ENCODE measurements around the gene RXFP4.

Gene RXFP4

GRCh38 chr1:155931332-155932038 lies 10.0 kb upstream of the RXFP4 start:
- DNase-seq: no peak

DNA sequence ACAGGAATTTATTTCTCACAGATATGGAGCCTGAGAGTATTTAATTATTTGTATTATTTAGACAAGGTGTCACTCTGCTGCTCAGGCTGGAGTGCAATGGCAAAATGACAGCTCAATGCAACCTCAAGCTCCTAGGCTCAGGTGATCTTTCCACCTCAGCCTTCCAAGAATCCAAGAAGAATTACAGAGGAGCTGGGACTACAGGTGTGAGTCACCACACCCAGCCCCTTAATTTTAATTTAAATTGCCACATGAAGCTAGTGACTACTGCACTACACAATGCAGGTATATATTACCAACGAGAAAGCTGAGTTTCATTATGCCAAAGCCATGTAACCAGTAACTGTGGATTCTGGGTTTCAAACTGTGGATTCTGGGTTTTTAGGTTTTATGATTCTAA lies 9.4 kb upstream of the RXFP4 start:
- no peak for DNase-seq

DNA sequence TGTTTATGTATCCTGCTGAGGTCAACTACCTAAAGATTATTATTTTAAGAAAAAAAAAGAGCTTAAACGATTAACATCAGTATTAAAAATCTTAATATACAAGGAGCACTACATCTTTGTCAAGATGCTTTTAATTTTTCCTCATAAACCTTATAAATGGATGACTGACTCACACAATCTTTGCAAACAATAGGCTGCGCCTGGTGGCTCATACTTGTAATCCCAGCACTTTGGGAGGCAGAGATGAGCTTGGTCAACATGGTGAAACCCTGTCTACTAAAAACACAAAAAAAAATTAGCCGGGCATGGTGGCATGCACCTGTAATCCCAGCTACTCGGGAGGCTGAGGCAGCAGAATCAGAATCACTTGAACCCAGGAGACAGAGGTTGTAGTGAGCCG lies 9.0 kb upstream of the RXFP4 start:
- DNase-seq: no peak

GRCh38 chr1:155933591-155934096 lies 7.8 kb upstream of the RXFP4 start:
- DNase-seq: no peak

DNA sequence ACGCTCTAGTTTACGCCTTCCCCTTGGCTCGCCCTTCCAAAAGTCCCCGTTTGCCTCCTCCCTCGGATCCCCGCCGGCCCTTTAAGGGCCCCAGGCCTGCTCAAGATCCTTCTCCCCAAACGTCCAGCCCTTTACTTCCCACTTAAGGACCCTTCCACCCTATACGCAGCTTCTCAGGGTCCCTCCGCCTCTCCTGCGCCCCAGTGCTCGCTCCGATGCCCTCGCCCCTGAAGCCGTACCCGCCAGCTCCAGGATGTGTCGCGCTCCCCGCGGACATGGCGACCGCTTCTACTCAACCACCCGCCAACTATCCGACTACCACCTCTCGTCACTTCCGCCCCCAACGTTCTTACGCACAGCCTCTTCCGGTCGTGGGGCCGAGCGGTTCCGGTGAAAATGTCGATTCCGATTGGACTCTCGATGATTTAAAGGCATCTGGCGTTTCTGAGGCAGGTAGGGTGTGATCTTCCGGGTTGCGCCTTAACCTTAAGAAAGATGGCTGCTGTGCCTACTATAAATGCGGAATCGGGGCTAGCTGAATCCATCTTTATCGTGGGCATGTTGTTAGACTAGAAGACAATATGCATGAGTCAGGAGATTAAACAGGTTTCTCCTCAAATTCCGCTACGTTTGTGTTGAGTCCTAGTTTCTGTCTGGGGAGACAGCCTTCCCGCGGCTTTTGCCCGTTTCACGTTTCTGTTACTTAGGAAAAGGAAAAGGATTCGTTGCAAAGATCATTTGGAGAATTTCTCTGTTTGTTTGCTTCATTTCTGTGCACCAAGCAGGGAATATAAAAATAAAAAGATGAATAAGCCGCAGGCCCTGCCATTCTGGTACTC lies 7.1 kb upstream of the RXFP4 start, which contains the start of gene KHDC4:
KHDC4 (minus strand) TSS at position 317 of the 839 bp plus-strand sequence; CDS start at position 277, 40 bp downstream.
- peak; percentile 97 to 99 (median 99) for DNase-seq

- DNase-seq: no peak
Measured at GRCh38 chr1:155934936-155935590, 6.4 kb upstream of the RXFP4 start.

GRCh38 chr1:155938220-155938627 lies 3.2 kb upstream of the RXFP4 start:
- peak; percentile 58 to 67 (median 65) for DNase-seq

DNA sequence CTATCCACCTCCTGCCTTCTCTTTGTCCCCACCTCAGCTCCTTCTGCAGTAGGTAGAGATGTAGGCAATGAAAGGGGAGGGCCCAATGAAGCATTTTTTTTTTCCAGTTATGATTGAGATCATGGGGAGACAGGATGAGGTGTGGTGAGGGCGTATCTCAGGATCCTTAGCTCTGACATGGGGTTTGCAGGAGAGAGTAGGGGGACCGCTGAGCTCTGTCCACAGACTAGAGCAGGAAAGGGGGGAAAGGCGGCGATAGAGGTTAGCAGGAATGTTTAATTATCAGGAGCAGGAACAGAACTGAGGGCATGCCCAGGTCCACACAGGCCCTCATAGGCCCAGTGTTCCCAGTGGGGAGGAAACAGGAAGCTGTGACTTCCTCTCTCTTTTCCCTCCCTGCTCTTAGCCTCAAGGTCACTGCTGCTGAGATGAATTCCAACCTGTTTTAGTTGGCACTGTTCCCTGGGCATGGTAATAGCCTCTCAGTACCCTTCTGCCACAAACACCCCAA lies 901 bp upstream of the RXFP4 start:
- peak; percentile 57 to 64 (median 63) for DNase-seq

DNA sequence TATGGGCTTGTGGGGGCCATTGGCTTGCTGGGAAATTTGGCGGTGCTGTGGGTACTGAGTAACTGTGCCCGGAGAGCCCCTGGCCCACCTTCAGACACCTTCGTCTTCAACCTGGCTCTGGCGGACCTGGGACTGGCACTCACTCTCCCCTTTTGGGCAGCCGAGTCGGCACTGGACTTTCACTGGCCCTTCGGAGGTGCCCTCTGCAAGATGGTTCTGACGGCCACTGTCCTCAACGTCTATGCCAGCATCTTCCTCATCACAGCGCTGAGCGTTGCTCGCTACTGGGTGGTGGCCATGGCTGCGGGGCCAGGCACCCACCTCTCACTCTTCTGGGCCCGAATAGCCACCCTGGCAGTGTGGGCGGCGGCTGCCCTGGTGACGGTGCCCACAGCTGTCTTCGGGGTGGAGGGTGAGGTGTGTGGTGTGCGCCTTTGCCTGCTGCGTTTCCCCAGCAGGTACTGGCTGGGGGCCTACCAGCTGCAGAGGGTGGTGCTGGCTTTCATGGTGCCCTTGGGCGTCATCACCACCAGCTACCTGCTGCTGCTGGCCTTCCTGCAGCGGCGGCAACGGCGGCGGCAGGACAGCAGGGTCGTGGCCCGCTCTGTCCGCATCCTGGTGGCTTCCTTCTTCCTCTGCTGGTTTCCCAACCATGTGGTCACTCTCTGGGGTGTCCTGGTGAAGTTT lies 550 bp downstream of the RXFP4 start:
- no peak for DNase-seq

DNA sequence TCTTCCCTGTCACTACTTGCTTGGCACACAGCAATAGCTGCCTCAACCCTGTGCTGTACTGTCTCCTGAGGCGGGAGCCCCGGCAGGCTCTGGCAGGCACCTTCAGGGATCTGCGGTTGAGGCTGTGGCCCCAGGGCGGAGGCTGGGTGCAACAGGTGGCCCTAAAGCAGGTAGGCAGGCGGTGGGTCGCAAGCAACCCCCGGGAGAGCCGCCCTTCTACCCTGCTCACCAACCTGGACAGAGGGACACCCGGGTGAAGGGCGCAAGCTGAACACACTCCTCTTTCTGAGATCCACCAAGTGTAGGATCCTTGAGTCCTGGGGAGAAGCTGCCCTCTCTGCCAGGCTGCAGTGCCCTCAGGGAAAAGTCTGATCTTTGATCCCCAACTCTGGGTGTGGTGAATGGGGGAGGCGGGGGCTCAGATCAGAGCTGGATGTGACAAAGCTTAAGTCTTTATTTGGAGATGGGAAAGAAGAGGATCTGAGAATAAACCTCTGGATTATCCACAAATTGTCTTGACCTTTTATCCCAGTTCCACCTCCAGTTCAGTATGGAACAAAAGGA lies 1.2 kb downstream of the RXFP4 start:
- DNase-seq: no peak

- peak in 1 of 3 donors; percentile 47 for DNase-seq
Measured at GRCh38 chr1:155944444-155944799, 3.0 kb downstream of the RXFP4 start.

DNA sequence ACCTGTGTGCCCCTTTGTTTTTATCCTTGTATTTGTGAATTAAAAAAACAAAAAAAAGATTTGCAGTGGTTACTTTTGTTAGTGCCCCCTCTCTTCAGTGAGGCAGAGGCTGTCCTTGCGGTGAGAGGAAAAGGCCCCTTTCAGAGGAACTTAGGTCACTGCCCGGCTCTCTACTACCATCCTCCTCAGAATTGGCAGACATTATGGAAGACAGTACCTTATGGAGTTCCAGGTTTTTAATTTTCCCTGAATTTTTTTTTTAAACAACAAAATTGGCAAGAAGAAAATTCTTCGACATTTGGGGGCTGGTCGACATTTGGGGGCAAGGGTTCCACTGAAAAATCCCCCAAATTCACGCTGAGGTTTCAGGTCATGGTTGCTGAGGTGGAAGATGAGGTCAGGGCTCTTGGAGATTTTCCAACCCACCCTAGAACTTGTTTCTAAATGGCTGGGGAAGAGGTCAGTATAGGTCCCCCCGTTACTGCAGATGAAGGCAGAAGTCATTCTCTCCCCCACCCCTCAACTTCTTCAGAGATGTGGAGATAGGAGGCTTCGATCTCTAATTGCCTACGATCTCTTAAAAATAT lies 5.3 kb downstream of the RXFP4 start:
- no peak for DNase-seq

DNA sequence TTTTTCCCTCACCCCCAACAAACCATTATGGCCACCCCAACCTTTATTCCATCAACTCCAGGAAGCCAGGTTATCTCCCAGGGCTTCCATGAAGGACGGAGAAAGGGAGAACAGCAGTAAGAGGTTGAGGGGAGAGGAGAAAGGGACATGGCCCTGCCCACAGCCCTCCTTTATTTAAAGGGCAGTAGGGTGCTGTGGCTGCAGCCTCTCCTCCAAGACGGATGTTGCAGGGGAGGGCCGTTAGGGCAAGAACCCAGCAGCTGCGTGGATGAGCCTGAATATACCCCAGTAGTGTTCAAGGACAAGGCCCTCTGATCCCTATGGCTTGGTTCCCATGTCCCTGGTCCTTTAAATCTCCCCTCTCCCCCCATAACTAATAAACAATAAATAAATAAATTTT lies 5.9 kb downstream of the RXFP4 start:
- DNase-seq: no peak

- no peak for DNase-seq
Measured at GRCh38 chr1:155947741-155948140, 6.3 kb downstream of the RXFP4 start.

DNA sequence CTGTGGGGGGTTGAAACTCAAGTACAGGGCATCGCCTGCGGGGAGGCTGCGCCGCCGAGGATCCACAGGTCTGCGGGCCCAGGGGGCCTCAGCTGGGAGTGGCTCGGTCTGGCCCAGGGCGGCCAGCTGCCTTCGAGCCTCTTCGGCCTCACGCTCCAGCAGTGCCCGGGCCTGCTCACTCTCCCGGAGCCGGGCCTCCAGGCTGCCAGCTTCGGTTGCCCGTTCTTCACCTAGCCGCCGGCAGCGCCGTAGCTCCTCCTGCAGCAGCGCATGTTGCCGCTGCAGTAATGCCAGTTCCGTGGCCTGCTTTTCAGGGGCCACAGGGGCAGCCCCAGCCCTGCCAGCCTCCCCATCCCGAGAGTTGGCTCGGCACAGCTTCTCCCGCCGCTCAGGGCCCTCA lies 9.4 kb downstream of the RXFP4 start:
- DNase-seq: no peak

GRCh38 chr1:155951753-155952504 lies 10.5 kb downstream of the RXFP4 start:
- DNase-seq: no peak

DNA sequence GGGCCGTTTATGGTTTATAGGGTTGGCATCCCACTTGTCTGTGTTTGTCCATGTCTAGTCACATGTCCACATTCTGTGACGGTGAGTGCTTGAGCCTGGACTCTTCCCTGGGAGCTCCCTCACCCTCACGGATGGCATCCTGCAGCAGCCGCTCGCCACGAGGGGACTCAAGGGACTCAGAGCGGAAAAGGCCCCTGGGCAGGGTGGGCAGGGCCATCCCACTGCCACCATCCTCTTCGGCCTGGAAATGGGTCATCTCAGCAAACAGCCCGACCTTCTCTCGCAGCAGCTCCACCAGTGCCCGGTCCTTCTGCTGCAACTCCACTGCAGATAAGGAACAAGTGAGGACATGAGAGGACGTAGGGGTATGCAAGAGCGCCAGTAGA lies 11.1 kb downstream of the RXFP4 start:
- no peak for DNase-seq

DNA sequence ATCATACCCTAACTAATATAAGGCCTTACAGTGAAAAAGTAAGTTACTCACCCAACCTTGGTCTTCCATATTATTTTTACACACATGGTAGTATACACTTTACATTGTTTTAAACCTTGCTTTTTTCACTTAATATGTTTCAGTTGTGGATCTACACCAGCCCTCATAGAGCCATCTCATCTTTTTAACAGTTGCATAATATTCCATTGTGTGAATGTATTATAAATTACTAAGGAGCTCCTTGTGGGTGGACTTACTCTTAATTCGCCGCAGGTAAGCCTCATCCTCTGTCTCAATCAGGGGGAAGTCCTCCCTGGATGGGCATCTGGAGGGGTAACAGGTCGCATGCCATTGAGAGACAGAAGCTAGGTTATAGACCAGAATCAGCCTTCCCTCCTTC lies 13.2 kb downstream of the RXFP4 start:
- DNase-seq: no peak

GRCh38 chr1:155957411-155957915 lies 16.0 kb downstream of the RXFP4 start:
- peak in 1 of 3 donors; percentile 7 for DNase-seq

DNA sequence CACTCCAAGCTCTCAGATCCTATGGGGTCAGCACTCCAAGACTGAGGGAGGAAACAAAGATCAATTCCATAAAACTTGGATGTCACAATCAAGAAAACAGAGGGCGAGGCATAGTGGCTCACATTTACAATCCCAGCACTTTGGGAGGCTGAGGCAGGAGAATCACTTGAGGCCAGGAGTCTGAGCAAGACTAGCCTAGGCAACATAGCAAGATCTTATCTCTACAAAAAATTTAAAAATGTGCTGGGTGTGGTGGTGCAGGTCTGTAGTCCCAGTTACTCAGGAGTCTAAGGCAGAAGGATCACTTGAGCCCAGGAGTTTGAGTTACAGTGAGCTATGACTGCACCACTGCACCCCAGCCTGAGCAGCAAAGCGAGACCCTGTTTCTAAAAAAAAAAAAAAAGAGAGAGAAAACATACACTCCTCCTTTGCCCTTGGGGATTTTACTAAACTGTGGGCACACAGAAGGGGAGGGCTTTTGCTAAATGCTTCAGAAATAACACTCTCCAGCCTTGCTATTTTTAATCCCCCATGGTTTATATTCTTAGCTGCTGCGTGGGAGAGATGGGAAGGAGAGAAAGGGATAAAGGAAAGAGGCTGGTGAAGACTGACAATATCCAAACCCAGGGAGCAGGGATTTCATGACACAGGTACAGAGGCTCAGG lies 18.8 kb downstream of the RXFP4 start:
- DNase-seq: no peak

All from suppressor macrophage treated with lipopolysaccharide for 1 hour (primary cell).